Loucy (cell line): ENCODE data around the gene ARMH2.

Experiments used
- H2AFZ ChIP-seq: fragments of 200-600 bp; sonication (generic); 2 replicates; pipeline ENCODE4 v1.6.0; 2016; ENCODE audit warnings: antibody characterized with exemption, mild to moderate bottlenecking, low read length, moderate library complexity
- H3F3A ChIP-seq: fragments of 200-600 bp; 2 replicates; pipeline ENCODE4 v1.6.0; 2016; ENCODE audit warnings: antibody characterized with exemption, low read depth, mild to moderate bottlenecking
- H3K27me3 ChIP-seq: fragments of 200-600 bp; sonication (generic); 2 replicates; pipeline ENCODE4 v1.6.1; 2014; ENCODE audit warnings: low read length, mild to moderate bottlenecking; ENCODE audit not compliant: insufficient read depth, poor library complexity, severe bottlenecking
- H3K36me3 ChIP-seq: fragments of 200-600 bp; sonication (generic); 2 replicates; pipeline ENCODE4 v1.6.1; 2016; ENCODE audit warnings: low read length; ENCODE audit not compliant: insufficient read depth
- H3K4me1 ChIP-seq: fragments of 200-600 bp; sonication (generic); 2 replicates; pipeline ENCODE4 v1.5.1; 2014; ENCODE audit warnings: low read length, mild to moderate bottlenecking; ENCODE audit not compliant: insufficient read depth, poor library complexity, severe bottlenecking
- H3K4me2 ChIP-seq: fragments of 200-600 bp; sonication (generic); 2 replicates; pipeline ENCODE4 v1.6.0; 2014; ENCODE audit warnings: antibody characterized with exemption, low read length, low read depth, mild to moderate bottlenecking; ENCODE audit not compliant: poor library complexity, severe bottlenecking
- H3K4me3 ChIP-seq: fragments of 200-600 bp; sonication (generic); 2 replicates; pipeline ENCODE4 v1.5.1; 2014; ENCODE audit warnings: low read length, mild to moderate bottlenecking, mixed read lengths; ENCODE audit not compliant: poor library complexity, severe bottlenecking
- H3K79me2 ChIP-seq: fragments of 200-600 bp; sonication (generic); 2 replicates; pipeline ENCODE4 v1.6.1; 2014; ENCODE audit warnings: low read length; ENCODE audit not compliant: insufficient read depth
- H3K9ac ChIP-seq: fragments of 200-600 bp; sonication (generic); 2 replicates; pipeline ENCODE4 v1.6.0; 2014; ENCODE audit warnings: mild to moderate bottlenecking, low read depth, low read length, moderate library complexity; ENCODE audit not compliant: poor library complexity, severe bottlenecking
- H3K9me2 ChIP-seq: fragments of 200-600 bp; sonication (generic); replicated peaks from 2 replicates; pipeline ENCODE4 v1.6.1; 2016; ENCODE audit warnings: low read depth, low read length, mixed read lengths
- H3K9me3 ChIP-seq: fragments of 200-600 bp; sonication (generic); 2 replicates; pipeline ENCODE4 v1.6.1; 2014; ENCODE audit warnings: mild to moderate bottlenecking, antibody characterized with exemption, low read length, low read depth; ENCODE audit not compliant: insufficient read depth
- H4K20me1 ChIP-seq: fragments of 200-600 bp; sonication (generic); 2 replicates; pipeline ENCODE4 v1.6.0; 2014; ENCODE audit warnings: antibody characterized with exemption, low read length, mild to moderate bottlenecking; ENCODE audit not compliant: insufficient read depth, poor library complexity, severe bottlenecking
- CTCF ChIP-seq: fragments of 200-600 bp; sonication (generic); conservative IDR thresholded peaks from 2 replicates; pipeline ENCODE4 v1.5.1; 2014; ENCODE audit warnings: mild to moderate bottlenecking, antibody characterized with exemption, low read length
- EZH2phosphoT487 ChIP-seq: fragments of 200-600 bp; IDR thresholded peaks from 2 replicates; pipeline ENCODE4 v1.6.1; 2018; ENCODE audit warnings: antibody characterized with exemption, mild to moderate bottlenecking, moderate library complexity, borderline replicate concordance

Gene ARMH2

DNA sequence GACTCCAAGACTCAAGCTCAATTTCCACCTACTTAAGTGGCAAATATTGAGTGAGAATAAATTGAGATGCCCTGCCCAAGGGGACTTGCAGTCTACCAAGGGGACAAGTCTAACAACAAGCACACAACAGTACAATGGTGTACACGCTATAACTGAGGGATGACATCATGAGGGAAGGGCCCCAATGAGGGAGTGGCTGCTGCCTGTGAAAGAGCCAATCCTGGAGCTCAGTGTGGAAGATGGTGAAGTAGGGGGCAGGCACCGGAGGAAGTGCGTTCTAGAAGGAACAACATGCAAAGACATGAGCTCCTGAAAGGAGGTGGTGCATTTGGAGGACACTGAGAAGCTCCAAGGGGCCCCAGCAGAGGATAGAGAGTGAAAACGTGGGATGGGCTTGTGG lies 46.9 kb upstream of the ARMH2 start:
- Histone ChIP-seq H3K27me3 (no peaks in the 10 kb centered on the region), H3K36me3 (peaks cover 90% of the 10 kb centered on the region; the same call in 1 of the 2 replicates), H3K4me1 (no peaks in the 10 kb centered on the region), H3K4me3 (no peak overlapping the region), H3K4me2 (no peak overlapping the region), H4K20me1 (no peaks in the 10 kb centered on the region), H3K9me3 (no peaks in the 10 kb centered on the region), H3K9ac (no peak overlapping the region), H3F3A (no peaks in the 10 kb centered on the region), H2AFZ (no peak overlapping the region), H3K9me2 (no peaks in the 10 kb centered on the region), H3K79me2 (no peaks in the 10 kb centered on the region)
- TF ChIP-seq EZH2phosphoT487 (no peak), CTCF (no peak)

DNA sequence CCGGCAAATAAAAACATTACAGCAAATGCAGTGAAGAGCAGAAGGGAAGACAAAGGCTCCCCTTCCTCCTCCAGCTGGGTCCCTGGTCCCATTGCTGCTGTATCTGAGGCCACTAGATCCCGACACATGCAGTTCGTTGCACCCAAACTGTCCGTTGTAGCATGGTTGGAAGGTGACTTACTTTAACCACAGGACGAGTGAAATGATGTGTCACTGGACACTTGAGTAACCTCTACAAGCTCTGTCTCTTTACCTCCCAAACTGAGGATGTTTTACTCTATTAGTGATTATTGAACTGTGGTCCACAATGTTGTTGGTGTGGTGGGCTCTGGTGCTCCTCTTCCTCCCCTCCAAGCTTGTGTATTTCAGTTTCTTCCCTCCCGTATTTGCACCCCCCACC lies 46.2 kb upstream of the ARMH2 start:
- Histone ChIP-seq H3K4me2 (no peak overlapping the region), H2AFZ (no peak overlapping the region), H3K9ac (no peak overlapping the region), H3K4me3 (no peak overlapping the region), H3K79me2 (no peaks in the 10 kb centered on the region), H3K9me3 (no peaks in the 10 kb centered on the region), H3K27me3 (no peaks in the 10 kb centered on the region), H3K9me2 (no peaks in the 10 kb centered on the region), H3K36me3 (peaks cover 88% of the 10 kb centered on the region; the same call in 1 of the 2 replicates), H4K20me1 (no peaks in the 10 kb centered on the region), H3F3A (no peaks in the 10 kb centered on the region), H3K4me1 (no peaks in the 10 kb centered on the region)
- no peak for TF ChIP-seq EZH2phosphoT487
- no peak for TF ChIP-seq CTCF

- Histone ChIP-seq H3K4me2 (no peak overlapping the region), H3F3A (no peaks in the 10 kb centered on the region), H3K79me2 (no peaks in the 10 kb centered on the region), H3K4me3 (no peak overlapping the region), H3K27me3 (no peaks in the 10 kb centered on the region), H2AFZ (no peak overlapping the region), H3K9me2 (no peaks in the 10 kb centered on the region), H3K36me3 (peaks cover 80% of the 10 kb centered on the region; the same call in 1 of the 2 replicates), H3K9me3 (no peaks in the 10 kb centered on the region), H3K9ac (no peak overlapping the region), H3K4me1 (no peaks in the 10 kb centered on the region), H4K20me1 (no peaks in the 10 kb centered on the region)
- TF ChIP-seq EZH2phosphoT487: no peak
- no peak for TF ChIP-seq CTCF
Measured at GRCh38 chr6:24844061-24844460, 45.3 kb upstream of the ARMH2 start.
